OCI-LY1 (cell line): ENCODE measurements around the gene KLHL14.

Source experiments
- H2AFZ ChIP-seq: fragments of 200-600 bp; sonication (generic), shearing (Covaris generic); 2 replicates; pipeline ENCODE4 v1.6.0; 2014; ENCODE audit warnings: antibody characterized with exemption, mild to moderate bottlenecking, low read length
- H3F3A ChIP-seq: fragments of 200-600 bp; sonication (generic), shearing (Covaris generic); 2 replicates; pipeline ENCODE4 v1.6.0; 2014; ENCODE audit warnings: mild to moderate bottlenecking, antibody characterized with exemption, low read length, moderate library complexity; ENCODE audit not compliant: insufficient read depth
- H3K27ac ChIP-seq: fragments of 200-600 bp; sonication (generic); 2 replicates; pipeline ENCODE4 v1.5.1; 2014; ENCODE audit warnings: low read length, mixed run types, mild to moderate bottlenecking, low read depth; ENCODE audit not compliant: poor library complexity, severe bottlenecking
- H3K27me3 ChIP-seq: fragments of 200-600 bp; sonication (generic); 2 replicates; pipeline ENCODE4 v1.6.0; 2014; ENCODE audit warnings: antibody characterized with exemption, mild to moderate bottlenecking, low read length, moderate library complexity; ENCODE audit not compliant: insufficient read depth
- H3K36me3 ChIP-seq: fragments of 200-600 bp; sonication (generic); 2 replicates; pipeline ENCODE4 v1.6.1; 2014; ENCODE audit warnings: mild to moderate bottlenecking, antibody characterized with exemption, low read length, moderate library complexity, mixed read lengths; ENCODE audit not compliant: insufficient read depth
- H3K4me1 ChIP-seq: fragments of 200-600 bp; sonication (generic); 2 replicates; pipeline ENCODE4 v1.5.1; 2014; ENCODE audit warnings: mild to moderate bottlenecking, low read length, moderate library complexity; ENCODE audit not compliant: insufficient read depth, severe bottlenecking
- H3K4me2 ChIP-seq: fragments of 200-600 bp; sonication (generic), shearing (Covaris generic); 2 replicates; pipeline ENCODE4 v1.6.1; 2014; ENCODE audit warnings: low read length
- H3K4me3 ChIP-seq: fragments of 200-600 bp; sonication (generic); 2 replicates; pipeline ENCODE4 v1.5.1; 2014; ENCODE audit warnings: low read length, low read depth, mild to moderate bottlenecking, mixed read lengths; ENCODE audit not compliant: poor library complexity, severe bottlenecking
- H3K79me2 ChIP-seq: fragments of 200-600 bp; shearing (Covaris generic); 2 replicates; pipeline ENCODE4 v1.6.1; 2016; ENCODE audit warnings: mixed run types, low read length, mixed read lengths; ENCODE audit not compliant: insufficient read depth
- H3K9ac ChIP-seq: fragments of 200-600 bp; sonication (generic), shearing (Covaris generic); 2 replicates; pipeline ENCODE4 v1.6.1; 2014; ENCODE audit warnings: mild to moderate bottlenecking, low read length, mixed read lengths
- H3K9me2 ChIP-seq: fragments of 200-600 bp; sonication (generic), shearing (Covaris generic); 2 replicates; pipeline ENCODE4 v1.6.1; 2014; ENCODE audit warnings: low read depth, mild to moderate bottlenecking, low read length, mixed read lengths
- H3K9me3 ChIP-seq: fragments of 200-600 bp; shearing (Covaris generic); 2 replicates; pipeline ENCODE4 v1.6.1; 2014; ENCODE audit warnings: low read length, mixed read lengths
- H4K20me1 ChIP-seq: fragments of 200-600 bp; sonication (generic), shearing (Covaris generic); 2 replicates; pipeline ENCODE4 v1.6.0; 2016; ENCODE audit warnings: mild to moderate bottlenecking, low read length; ENCODE audit not compliant: insufficient read depth
- CTCF ChIP-seq: fragments of 200-600 bp; sonication (generic), shearing (Covaris generic); IDR thresholded peaks from 2 replicates; pipeline ENCODE4 v1.5.1; 2017; ENCODE audit warnings: mild to moderate bottlenecking, antibody characterized with exemption, low read length, moderate library complexity, mixed read lengths
- EZH2 ChIP-seq: fragments of 200-600 bp; sonication (generic), shearing (Covaris generic); IDR thresholded peaks from 2 replicates; pipeline ENCODE4 v1.8.0; 2017; ENCODE audit warnings: borderline replicate concordance, mixed run types, mild to moderate bottlenecking, antibody characterized with exemption, low read length, moderate library complexity, mixed read lengths

KLHL14 gene

GRCh38 chr18:32770666-32771168, 2.1 kb downstream of the KLHL14 start:
- Histone ChIP-seq H2AFZ (no peak overlapping the region), H3K79me2 (peaks cover 33% of the 10 kb centered on the region), H3K4me2 (peak overlapping the region; percentile 92), H3K27me3 (no peaks in the 10 kb centered on the region), H3K9ac (peak overlapping the region; percentile 90), H4K20me1 (no peaks in the 10 kb centered on the region), H3K9me2 (no peaks in the 10 kb centered on the region), H3K4me3 (peak overlapping the region; percentile 75), H3K36me3 (no peaks in the 10 kb centered on the region), H3K27ac (peak overlapping the region; percentile 94), H3F3A (no peaks in the 10 kb centered on the region), H3K4me1 (peaks cover 58% of the 10 kb centered on the region), H3K9me3 (no peaks in the 10 kb centered on the region)
- TF ChIP-seq CTCF = no peak
- no peak for TF ChIP-seq EZH2

- no peaks in the 10 kb centered on the region for H3K36me3 ChIP-seq
- H3K79me2 ChIP-seq = peaks cover 39% of the 10 kb centered on the region
- H3K9me3 ChIP-seq = no peaks in the 10 kb centered on the region
- H3K9me2 ChIP-seq = no peaks in the 10 kb centered on the region
- peak overlapping the region; percentile 75 for H3K4me3 ChIP-seq
- no peaks in the 10 kb centered on the region for H4K20me1 ChIP-seq
- H3F3A ChIP-seq = no peaks in the 10 kb centered on the region
- H3K4me1 ChIP-seq = peaks cover 64% of the 10 kb centered on the region
- peak overlapping the region; percentile 90 for H3K9ac ChIP-seq
- TF ChIP-seq EZH2 (no peak), CTCF (no peak; the same call in 1 of the 2 replicates)
- H2AFZ ChIP-seq = no peak overlapping the region
- H3K4me2 ChIP-seq = peak overlapping the region; percentile 92
- H3K27ac ChIP-seq = peak overlapping the region; percentile 94
- H3K27me3 ChIP-seq = no peaks in the 10 kb centered on the region
Observed at GRCh38 chr18:32770054-32770665, 2.7 kb downstream of the KLHL14 start.

GRCh38 chr18:32769586-32770053, 3.2 kb downstream of the KLHL14 start:
- H3K79me2 ChIP-seq = peaks cover 44% of the 10 kb centered on the region
- H3K9ac ChIP-seq = peak overlapping the region; percentile 90
- H3F3A ChIP-seq = no peaks in the 10 kb centered on the region
- TF ChIP-seq EZH2 (no peak), CTCF (peak; percentile 22; the same call in 1 of the 2 replicates)
- H3K4me2 ChIP-seq = peak overlapping the region; percentile 92
- H4K20me1 ChIP-seq = no peaks in the 10 kb centered on the region
- no peaks in the 10 kb centered on the region for H3K9me3 ChIP-seq
- no peak overlapping the region for H2AFZ ChIP-seq
- no peaks in the 10 kb centered on the region for H3K27me3 ChIP-seq
- H3K36me3 ChIP-seq = no peaks in the 10 kb centered on the region
- peak overlapping the region; percentile 75 for H3K4me3 ChIP-seq
- H3K9me2 ChIP-seq = no peaks in the 10 kb centered on the region
- H3K27ac ChIP-seq = peak overlapping the region; percentile 94
- peaks cover 68% of the 10 kb centered on the region for H3K4me1 ChIP-seq
